Measurements from ENCODE around the gene SECTM1. TPM values are rescaled to one million over a fixed set of nuclear protein-coding genes. Genes with fewer than 3 reads are reported as not detected.

The SECTM1 gene
- total and polyA plus RNA-seq, 9 of the 15 experiments (the other 6 are each of a cell fraction or from before 2014, with no cell fraction given): 0.11 to 0.46 (median 0.18) TPM; not detected in 6

GRCh38 chr17:82332669-82333278 lies 792 bp downstream of the SECTM1 start (continued):
- TF ChIP-seq TBL1XR1 (IDR thresholded peaks at IDR 0.05; ENCODE audit: low read length in 2 of 2): no peak
- TF ChIP-seq ZNF277 (CRISPR knock-in tag; IDR thresholded peaks at IDR 0.05; ENCODE audit: borderline replicate concordance): no peak
- TF ChIP-seq FOXK1 (CRISPR knock-in tag; IDR thresholded peaks at IDR 0.05; ENCODE audit: borderline replicate concordance): no peak
- no peak for TF ChIP-seq NCOR1 (IDR thresholded peaks at IDR 0.05)
- TF ChIP-seq ZNF41 (CRISPR knock-in tag; conservative IDR thresholded peaks at IDR 0.05): no peak
- TF ChIP-seq FOS (IDR thresholded peaks at IDR 0.05; ENCODE audit: extremely low read depth, insufficient read length): no peak
- TF ChIP-seq CBFB (CRISPR knock-in tag; IDR thresholded peaks at IDR 0.05): peak; percentile 52; the same call in 1 of the 2 replicates
- TF ChIP-seq RBM15 (IDR thresholded peaks at IDR 0.05; ENCODE audit: insufficient read depth, low read length): no peak
- TF ChIP-seq HCFC1 (IDR thresholded peaks at IDR 0.05; ENCODE audit: low read depth, low read length): no peak
- TF ChIP-seq ARID2 (IDR thresholded peaks at IDR 0.05): no peak
- peak; percentile 83; the same call in 1 of the 2 replicates for TF ChIP-seq NR1H2 (CRISPR knock-in tag; IDR thresholded peaks at IDR 0.05)
- TF ChIP-seq, protein P1, sequence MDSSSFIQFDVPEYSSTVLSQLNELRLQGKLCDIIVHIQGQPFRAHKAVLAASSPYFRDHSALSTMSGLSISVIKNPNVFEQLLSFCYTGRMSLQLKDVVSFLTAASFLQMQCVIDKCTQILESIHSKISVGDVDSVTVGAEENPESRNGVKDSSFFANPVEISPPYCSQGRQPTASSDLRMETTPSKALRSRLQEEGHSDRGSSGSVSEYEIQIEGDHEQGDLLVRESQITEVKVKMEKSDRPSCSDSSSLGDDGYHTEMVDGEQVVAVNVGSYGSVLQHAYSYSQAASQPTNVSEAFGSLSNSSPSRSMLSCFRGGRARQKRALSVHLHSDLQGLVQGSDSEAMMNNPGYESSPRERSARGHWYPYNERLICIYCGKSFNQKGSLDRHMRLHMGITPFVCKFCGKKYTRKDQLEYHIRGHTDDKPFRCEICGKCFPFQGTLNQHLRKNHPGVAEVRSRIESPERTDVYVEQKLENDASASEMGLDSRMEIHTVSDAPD (CRISPR knock-in tag; IDR thresholded peaks at IDR 0.05): no peak
- TF ChIP-seq, protein P2, sequence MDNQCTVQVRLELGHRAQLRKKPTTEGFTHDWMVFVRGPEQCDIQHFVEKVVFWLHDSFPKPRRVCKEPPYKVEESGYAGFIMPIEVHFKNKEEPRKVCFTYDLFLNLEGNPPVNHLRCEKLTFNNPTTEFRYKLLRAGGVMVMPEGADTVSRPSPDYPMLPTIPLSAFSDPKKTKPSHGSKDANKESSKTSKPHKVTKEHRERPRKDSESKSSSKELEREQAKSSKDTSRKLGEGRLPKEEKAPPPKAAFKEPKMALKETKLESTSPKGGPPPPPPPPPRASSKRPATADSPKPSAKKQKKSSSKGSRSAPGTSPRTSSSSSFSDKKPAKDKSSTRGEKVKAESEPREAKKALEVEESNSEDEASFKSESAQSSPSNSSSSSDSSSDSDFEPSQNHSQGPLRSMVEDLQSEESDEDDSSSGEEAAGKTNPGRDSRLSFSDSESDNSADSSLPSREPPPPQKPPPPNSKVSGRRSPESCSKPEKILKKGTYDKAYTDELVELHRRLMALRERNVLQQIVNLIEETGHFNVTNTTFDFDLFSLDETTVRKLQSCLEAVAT (IDR thresholded peaks at IDR 0.05): no peak
- TF ChIP-seq HMGN3 (IDR thresholded peaks at IDR 0.05; ENCODE audit: borderline replicate concordance, extremely low read depth, insufficient read length, low read depth, low read length): no peak
- TF ChIP-seq CBX3 (IDR thresholded peaks at IDR 0.05; ENCODE audit: borderline replicate concordance in 1 of 2, low read length in 2 of 2): no peak
- no peak for TF ChIP-seq ATF7 (IDR thresholded peaks at IDR 0.05)
- no peak for TF ChIP-seq ZZZ3 (IDR thresholded peaks at IDR 0.05)
- TF ChIP-seq ZKSCAN1 (IDR thresholded peaks at IDR 0.05; ENCODE audit: low read depth, low read length): no peak
- TF ChIP-seq ASH1L (IDR thresholded peaks at IDR 0.05; ENCODE audit: borderline replicate concordance, low read depth, partially characterized antibody): no peak
- no peak for TF ChIP-seq TAF7 (tag; IDR thresholded peaks at IDR 0.05)
- TF ChIP-seq ZNF134 (CRISPR knock-in tag; conservative IDR thresholded peaks at IDR 0.05): no peak
- peak; percentile 29; the same call in 1 of the 2 replicates for TF ChIP-seq ZNF282 (CRISPR knock-in tag; IDR thresholded peaks at IDR 0.05)
- no peak for TF ChIP-seq ZNF551 (CRISPR knock-in tag; IDR thresholded peaks at IDR 0.05)
- TF ChIP-seq SREBF2 (CRISPR knock-in tag; IDR thresholded peaks at IDR 0.05): no peak
- TF ChIP-seq CREB1 (IDR thresholded peaks at IDR 0.05): no peak
- TF ChIP-seq CREB1 (CRISPR knock-in tag; IDR thresholded peaks at IDR 0.05): no peak
- TF ChIP-seq RUNX1 (IDR thresholded peaks at IDR 0.05; ENCODE audit: low read depth): no peak
- no peak for TF ChIP-seq ZNF436 (CRISPR knock-in tag; IDR thresholded peaks at IDR 0.05)
